Urinary bladder (tissue), 4 donors: ENCODE results near the gene HOPX. TPM values are rescaled to one million over a fixed set of nuclear protein-coding genes. Genes with fewer than 3 reads are reported as not detected.
"Not testable (repeated sequence)": the region's sequence is repeated elsewhere in the genome, so short reads cannot be mapped to it uniquely, and the experiment has no call there.

Experiments used
- DNase-seq: peaks from one replicate; pipeline ENCODE4 v3.0.0-alpha.2; 2015; ENCODE audit errors: extremely low spot score
- H3K27ac ChIP-seq: one replicate; pipeline ENCODE4 v1.5.1; 2013; ENCODE audit warnings: low read depth, mild to moderate bottlenecking, moderate library complexity
- H3K36me3 ChIP-seq: one replicate; pipeline ENCODE4 v1.6.1; 2013; ENCODE audit warnings: mild to moderate bottlenecking, moderate library complexity; ENCODE audit not compliant: insufficient read depth
- H3K4me1 ChIP-seq: one replicate; pipeline ENCODE4 v1.6.1; 2013; ENCODE audit warnings: mild to moderate bottlenecking, moderate library complexity; ENCODE audit not compliant: insufficient read depth
- H3K4me3 ChIP-seq: one replicate; pipeline ENCODE4 v1.5.1; 2013; ENCODE audit warnings: low read depth, low read length
- WGBS: extraction: QIAGEN DNeasy Blood & Tissue Kit; methylation state at CpG from one replicate; pipeline ENCODE4 v1.1.7; 2013; 5-methylcytosine and 5-hydroxymethylcytosine counted together
- polyA plus RNA-seq: library from polyadenylated mRNA; stranded (reverse); fragments of 200-250 nt; gene quantifications from one replicate; pipeline ENCODE4 v1.2.3, GENCODE V29; 2013
- total RNA-seq: library from RNA; depleted of rRNA; stranded (reverse); fragments of >200 nt; gene quantifications from one replicate; pipeline ENCODE4 v1.2.3, GENCODE V29; 2014
- donor health status: healthy with polysubstance abuse.
- donor health status: healthy.

The HOPX gene
- total and polyA plus RNA-seq, 2 donors, result 43.7 to 45.9 TPM

DNA sequence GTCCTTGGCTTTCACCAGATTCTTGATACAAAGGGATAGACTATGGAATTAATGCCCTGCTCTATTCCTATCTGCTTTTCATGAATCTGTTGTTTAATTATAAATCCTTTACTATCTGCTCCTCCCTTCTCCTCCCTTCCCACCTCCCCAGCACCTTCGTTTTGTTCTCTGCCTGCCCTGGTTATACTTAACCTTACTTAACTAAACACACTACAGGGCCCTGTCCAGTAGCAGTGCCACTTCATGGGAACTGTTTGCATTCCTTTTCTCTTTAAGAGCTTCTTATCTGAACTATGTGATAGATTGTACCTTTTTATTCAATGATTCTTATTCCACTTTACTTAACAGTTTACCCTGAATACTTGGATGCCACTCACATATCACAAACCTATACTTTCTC, 830 bp downstream of the HOPX start:
- no peaks in the 10 kb centered on the region for H3K36me3 ChIP-seq
- no peak overlapping the region for H3K4me3 ChIP-seq
- WGBS, result 50% methylated on average over 1 of the region's 1 CpG
- peaks cover 2% of the 10 kb centered on the region for H3K4me1 ChIP-seq
- DNase-seq, result no peak
- no peak overlapping the region for H3K27ac ChIP-seq

DNA sequence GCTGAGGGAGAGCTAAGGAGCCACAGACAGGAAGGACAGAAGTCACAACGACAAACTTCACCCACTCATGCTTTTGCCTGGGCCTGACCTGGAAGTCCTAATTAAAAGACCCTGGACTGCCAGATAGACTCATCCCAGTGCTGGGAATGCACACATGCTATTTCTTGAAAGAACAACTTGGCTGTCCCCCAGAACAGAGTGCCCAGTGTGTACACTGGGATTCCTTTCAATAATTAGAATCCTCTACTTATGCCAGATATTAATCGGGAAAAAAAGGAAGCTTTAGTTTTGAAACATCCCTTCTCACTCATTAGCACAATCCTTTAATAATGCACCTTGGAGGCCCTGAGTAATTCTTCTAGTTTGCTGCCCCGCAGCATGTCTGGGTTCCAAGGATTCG, 3.4 kb downstream of the HOPX start:
- DNase-seq, result no peak
- Histone ChIP-seq H3K4me3 (no peak overlapping the region), H3K36me3 (no peaks in the 10 kb centered on the region), H3K4me1 (peaks cover 2% of the 10 kb centered on the region), H3K27ac (no peak overlapping the region)
- WGBS, result 64% methylated on average over 4 of the region's 4 CpGs

DNA sequence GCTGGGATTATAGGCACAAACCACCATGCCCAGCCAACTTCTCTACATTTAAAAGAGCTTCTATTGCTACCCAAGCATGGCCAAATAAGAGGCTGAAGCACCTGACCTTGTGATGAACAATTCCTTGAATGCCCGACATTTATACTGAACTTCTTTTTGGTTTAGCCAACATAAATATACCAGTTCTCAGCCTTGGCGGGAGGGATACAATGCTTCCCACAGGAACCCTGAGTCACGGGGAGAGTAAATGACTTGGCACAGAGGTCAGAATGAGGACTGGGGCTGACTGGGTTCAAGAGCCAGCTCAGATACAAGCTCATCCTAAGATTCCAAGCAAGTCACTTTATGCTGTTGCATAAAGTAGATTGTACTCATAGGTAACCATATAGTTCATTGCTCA, 6.1 kb downstream of the HOPX start:
- H3K36me3 ChIP-seq, result no peaks in the 10 kb centered on the region
- no peaks in the 10 kb centered on the region for H3K4me1 ChIP-seq
- H3K4me3 ChIP-seq, result no peak overlapping the region
- no peak for DNase-seq
- WGBS, result 68% methylated on average over 3 of the region's 3 CpGs
- no peak overlapping the region for H3K27ac ChIP-seq

DNA sequence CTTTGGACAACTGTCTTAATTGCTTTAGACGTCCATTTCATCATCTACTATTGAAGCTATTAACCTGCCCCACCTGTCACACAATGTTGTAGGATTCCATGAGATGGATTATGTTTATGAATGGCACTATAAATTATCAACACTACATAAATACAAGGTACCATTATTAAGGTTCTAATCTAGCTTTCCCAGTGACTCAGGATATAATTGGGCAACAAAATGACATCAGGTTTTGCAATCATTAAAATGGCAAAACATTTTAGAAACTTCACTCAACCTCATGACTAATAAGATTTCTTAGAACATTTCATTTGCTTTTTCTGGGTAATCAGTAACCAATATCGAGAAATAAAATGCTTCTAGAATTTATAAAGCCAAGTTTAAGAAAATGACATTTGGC, 9.2 kb downstream of the HOPX start:
- H3K36me3 ChIP-seq, result no peaks in the 10 kb centered on the region
- 81% methylated on average over 2 of the region's 2 CpGs for WGBS
- H3K4me1 ChIP-seq, result no peaks in the 10 kb centered on the region
- H3K27ac ChIP-seq, result no peak overlapping the region
- no peak overlapping the region for H3K4me3 ChIP-seq
- DNase-seq, result no peak

DNA sequence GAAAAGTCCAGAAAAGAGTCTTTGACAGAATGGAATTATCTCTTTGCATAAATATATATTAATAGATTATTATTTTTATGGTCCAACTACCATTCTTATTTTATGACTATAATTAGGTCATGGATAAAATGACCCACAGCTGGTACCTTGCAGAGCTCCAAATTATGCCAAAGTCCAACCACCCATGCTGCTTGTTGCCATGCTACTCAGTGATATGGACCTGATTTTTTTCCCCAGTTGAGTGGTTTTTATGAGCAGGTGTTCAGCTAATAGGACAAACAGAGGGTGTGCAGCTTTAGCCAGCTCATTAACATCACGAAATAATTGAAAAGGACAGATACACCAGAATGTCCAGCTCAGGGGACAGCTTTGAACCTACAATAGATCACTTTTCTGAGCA, 9.7 kb downstream of the HOPX start:
- no peak for DNase-seq
- Histone ChIP-seq H3K27ac (no peak overlapping the region), H3K4me3 (no peak overlapping the region), H3K4me1 (no peaks in the 10 kb centered on the region), H3K36me3 (no peaks in the 10 kb centered on the region)
- 87% methylated on average over 1 of the region's 1 CpG for WGBS

DNA sequence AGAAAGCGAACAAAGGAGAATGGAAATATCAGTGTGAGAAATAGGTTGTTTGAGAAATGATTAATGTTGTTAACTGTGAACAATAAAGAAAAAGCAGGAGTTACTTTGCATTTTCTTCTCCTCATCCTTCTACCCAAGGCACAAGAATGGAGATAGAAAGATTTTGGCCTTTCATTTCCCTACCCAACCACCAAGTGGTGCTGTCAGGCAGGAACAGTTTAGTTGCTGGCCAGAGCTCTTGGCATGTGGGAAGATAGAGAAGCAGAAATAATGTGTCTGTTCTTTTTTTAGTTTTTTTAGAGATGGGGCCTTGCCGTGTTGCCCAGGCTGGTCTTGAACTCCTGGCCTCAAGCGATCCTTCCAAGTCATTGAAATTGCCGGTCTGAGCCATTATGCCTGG, 12.8 kb downstream of the HOPX start:
- H3K4me1 ChIP-seq, result no peaks in the 10 kb centered on the region
- H3K27ac ChIP-seq, result no peak overlapping the region
- no peaks in the 10 kb centered on the region for H3K36me3 ChIP-seq
- no peak overlapping the region for H3K4me3 ChIP-seq
- DNase-seq, result no peak
- WGBS, result 90% methylated on average over 4 of the region's 4 CpGs

DNA sequence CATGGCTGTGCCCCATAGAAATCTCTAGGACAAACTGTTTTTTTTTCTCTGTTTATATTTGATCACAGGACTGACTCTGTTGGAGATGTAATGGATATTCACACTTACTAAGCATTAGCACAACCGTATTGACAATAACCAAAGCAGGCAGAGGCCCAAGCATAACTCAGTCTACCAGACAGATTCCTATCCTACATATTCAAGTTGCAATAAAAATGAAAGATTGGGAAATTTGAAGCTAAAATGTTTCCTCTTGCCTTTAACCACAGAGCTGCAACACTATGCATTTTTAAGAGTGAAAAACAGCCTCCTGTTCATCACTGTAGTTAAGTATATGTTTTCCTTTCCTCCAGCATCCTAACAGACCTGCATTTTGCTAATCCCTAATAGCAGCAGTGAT, 13.7 kb downstream of the HOPX start:
- H3K27ac ChIP-seq, DNase-seq, H3K4me1 ChIP-seq, H3K4me3 ChIP-seq, H3K36me3 ChIP-seq: not testable (repeated sequence)
- 55% methylated on average over 1 of the region's 1 CpG for WGBS

DNA sequence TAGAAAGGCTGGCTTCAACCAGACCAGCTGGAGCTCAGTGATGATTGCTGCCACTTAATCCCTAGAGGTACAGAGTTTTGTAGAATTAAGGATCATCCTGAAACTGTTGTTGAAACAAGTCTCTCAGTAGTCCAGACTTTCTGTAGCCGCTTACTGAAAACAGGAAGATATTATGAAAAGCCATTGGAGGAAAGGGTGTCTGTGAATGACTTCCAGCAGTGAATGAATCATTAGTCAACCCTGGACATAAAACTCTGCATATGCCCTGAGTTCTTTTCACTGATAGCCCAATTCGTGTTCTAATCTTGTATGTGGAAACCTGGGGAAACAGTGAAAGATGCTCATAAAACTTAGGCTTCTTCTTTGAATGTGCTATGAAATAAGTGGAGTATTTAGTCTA, 14.8 kb downstream of the HOPX start:
- Histone ChIP-seq H3K4me3 (no peak overlapping the region), H3K27ac (no peak overlapping the region), H3K4me1 (no peaks in the 10 kb centered on the region), H3K36me3 (no peaks in the 10 kb centered on the region)
- no peak for DNase-seq
- WGBS, result 67% methylated on average over 2 of the region's 2 CpGs

DNA sequence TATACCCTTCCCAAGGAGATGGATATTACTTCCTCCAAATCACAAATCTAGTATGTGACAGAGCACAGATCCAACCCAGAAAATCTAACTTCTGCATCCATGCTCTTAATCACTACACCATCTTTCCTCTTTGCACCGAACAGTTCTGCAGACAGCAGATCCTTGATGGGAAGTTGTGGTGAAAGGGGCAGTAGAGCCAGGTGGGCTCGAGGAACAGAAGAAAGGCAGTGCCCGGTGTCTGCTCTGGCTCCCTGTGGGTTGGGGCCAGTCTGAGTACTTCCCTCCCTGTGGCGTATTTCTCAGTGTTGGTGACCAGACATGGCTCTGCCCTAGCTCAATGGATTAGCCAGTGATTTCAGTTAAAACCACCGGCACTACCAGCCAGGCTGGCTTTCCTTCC, 15.3 kb downstream of the HOPX start:
- no peaks in the 10 kb centered on the region for H3K4me1 ChIP-seq
- DNase-seq, result no peak
- no peak overlapping the region for H3K4me3 ChIP-seq
- no peaks in the 10 kb centered on the region for H3K36me3 ChIP-seq
- WGBS, result 82% methylated on average over 5 of the region's 5 CpGs
- H3K27ac ChIP-seq, result no peak overlapping the region

DNA sequence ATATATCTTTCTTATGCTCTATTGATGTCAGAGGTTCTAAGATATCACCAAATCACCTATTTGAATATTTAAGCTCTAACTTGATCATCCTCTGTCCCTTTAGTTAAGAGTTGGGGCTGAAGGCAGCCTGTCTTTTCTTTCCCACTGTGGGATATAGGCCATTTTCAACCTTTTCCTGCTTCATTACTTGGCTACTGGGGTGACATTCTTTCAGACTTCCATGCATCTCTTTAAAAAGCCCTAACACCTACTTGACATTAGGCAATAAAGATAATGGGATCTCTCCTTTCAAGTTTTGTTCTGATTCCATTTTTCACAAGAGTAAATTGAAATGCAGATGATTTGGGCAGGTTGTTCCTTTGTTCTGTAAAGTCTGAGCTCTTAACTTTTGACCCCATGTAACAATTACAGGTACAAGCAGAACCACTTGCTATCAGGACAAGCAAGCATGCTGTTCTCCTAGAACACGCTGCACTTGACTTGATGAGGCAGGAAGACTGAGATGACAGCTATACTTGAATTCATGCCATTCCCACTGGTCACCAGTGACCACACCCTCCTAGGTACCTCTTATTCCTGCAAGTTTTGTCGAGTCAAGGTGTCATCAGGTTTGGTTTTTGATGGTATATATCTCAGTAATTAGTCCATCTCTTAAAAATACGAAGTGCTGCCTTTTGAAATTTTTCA, 18.2 kb downstream of the HOPX start:
- WGBS, result 88% methylated on average over 3 of the region's 3 CpGs

DNA sequence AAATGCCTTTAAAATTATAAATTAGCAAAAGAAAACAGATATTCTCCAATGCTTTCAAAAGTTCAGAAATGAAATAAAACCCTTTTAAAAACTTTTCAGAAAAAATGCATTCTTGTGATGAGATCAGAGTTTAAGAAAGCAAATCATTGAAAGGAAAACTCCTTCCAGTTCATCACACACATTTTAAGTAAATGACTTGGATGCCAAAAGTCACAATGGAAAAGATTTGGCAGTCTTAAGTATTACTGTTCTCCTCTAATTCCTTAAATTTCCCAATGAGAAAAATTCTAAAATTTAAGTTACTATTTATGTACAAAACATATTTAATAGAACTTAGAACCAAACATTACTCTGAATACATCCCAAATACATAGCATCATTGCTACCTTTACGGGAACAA, 21.1 kb downstream of the HOPX start:
- Histone ChIP-seq H3K4me1 (no peaks in the 10 kb centered on the region), H3K36me3 (no peaks in the 10 kb centered on the region), H3K27ac (no peak overlapping the region), H3K4me3 (no peak overlapping the region)
- 91% methylated on average over 1 of the region's 1 CpG for WGBS
- DNase-seq, result no peak

More for the DNA sequence above, 18.2 kb downstream of the HOPX start:
- no peak for DNase-seq
- Histone ChIP-seq H3K36me3 (no peaks in the 10 kb centered on the region), H3K4me1 (no peaks in the 10 kb centered on the region), H3K4me3 (no peak overlapping the region), H3K27ac (no peak overlapping the region)

DNA sequence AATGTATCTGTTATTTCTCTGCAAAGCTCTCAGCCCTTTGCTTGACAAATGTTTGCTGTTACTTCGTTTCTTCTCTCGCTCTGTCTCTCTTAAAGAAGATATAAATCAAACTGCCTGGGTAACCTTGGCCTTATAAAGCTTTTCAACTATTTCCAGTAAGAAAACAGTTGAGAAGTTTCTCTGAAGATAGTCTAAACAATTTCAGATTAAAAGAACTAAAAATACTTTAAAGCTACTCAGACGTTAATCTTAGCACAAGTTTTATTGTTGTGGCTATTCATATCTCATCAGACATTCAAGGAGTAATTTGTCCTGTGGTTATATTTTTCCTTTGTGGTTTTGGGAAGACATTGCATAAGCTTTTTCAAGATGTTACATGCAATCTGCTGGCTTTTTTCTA, 22.6 kb downstream of the HOPX start:
- WGBS, result 26% methylated on average over 3 of the region's 3 CpGs
- no peaks in the 10 kb centered on the region for H3K36me3 ChIP-seq
- no peak overlapping the region for H3K27ac ChIP-seq

DNA sequence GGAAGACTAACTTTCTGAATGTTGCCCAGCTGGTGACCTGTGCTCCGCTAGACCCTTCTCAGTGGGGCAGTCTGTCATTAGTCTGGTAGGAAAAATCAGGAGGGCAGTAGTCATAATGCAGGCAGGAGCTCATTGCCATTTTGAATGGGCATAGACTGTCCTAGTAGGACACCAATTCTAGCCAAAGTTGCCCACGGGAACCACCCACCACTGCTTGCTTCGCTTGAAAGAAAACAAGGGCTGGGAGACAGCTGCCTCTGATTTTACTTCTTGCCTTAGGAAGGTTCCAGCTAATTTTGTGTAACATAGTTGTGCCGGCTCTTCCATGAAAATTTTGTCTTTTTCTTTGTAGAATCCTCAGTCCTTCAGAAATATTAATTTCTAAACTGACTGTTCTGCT, 23.3 kb downstream of the HOPX start:
- Histone ChIP-seq H3K4me1 (no peaks in the 10 kb centered on the region), H3K27ac (no peak overlapping the region), H3K36me3 (no peaks in the 10 kb centered on the region), H3K4me3 (no peak overlapping the region)
- DNase-seq, result no peak
- 84% methylated on average over 4 of the region's 4 CpGs for WGBS

More for the DNA sequence above, 22.6 kb downstream of the HOPX start:
- DNase-seq, result no peak
- no peaks in the 10 kb centered on the region for H3K4me1 ChIP-seq
- no peak overlapping the region for H3K4me3 ChIP-seq

DNA sequence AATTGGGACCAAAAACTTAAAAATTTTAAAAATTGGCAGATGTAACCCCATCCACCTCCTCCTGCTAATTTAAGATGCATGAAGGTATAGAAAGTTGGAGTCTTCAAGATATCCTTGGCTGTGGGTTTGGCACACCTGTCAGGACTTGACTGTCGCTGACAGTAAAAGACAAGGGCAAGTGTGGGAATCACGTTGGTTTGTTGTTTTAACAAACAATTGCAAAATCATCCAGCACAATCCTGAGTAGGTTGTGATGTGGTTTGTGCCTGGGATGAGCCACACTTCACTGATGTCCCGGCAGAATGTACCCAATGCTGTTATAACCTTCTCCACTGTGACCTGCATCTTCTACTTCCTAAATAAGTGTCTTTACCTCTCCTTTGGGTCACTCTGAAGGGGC, 24.0 kb downstream of the HOPX start:
- WGBS, result 84% methylated on average over 3 of the region's 3 CpGs

DNA sequence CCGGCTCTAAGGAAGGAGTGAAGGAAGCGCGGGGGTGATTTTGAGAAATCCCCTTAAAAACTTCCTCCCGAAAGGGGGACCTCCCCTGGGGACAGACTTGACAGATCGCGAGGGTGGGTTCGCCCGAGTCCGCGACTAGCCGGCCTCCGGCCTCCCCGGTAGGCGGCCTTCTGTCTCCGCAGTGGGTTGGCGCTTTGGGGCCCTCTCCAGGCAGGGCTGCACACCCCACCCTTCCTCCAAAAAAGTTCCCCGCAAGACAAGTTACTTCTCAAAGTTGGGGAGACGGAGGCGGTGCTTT, 24.8 kb downstream of the HOPX start:
- Histone ChIP-seq H3K4me3 (peak overlapping the region; percentile 58), H3K27ac (peak overlapping the region; percentile 69), H3K36me3 (no peaks in the 10 kb centered on the region), H3K4me1 (no peaks in the 10 kb centered on the region)
- no peak for DNase-seq
- 3% methylated on average over 19 of the region's 19 CpGs for WGBS

More for the DNA sequence above, 24.0 kb downstream of the HOPX start:
- no peak overlapping the region for H3K27ac ChIP-seq
- no peak overlapping the region for H3K4me3 ChIP-seq
- DNase-seq, result no peak
- no peaks in the 10 kb centered on the region for H3K36me3 ChIP-seq
- no peaks in the 10 kb centered on the region for H3K4me1 ChIP-seq
